ENCODE data around the gene SLC25A19.

Gene SLC25A19

DNA sequence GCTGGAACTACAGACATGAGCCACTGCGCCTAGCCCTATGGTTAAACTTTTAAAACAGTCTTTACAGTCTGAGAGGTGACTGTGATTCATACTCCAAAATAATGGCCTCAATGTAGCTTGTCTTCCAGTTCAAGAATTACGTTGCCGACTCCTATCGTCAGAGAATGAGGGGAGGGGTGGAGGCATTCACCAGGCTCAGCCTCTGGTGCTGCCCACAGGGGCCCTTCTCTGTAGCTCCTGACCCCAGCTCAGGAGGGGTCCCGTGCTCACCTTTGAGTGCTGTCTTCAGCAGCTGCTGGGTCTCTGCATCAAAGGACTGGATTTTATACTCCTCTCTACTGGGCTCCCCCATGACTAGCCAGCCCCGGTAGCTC, 19.4 kb downstream of the SLC25A19 start:
- no peak for DNase-seq

DNA sequence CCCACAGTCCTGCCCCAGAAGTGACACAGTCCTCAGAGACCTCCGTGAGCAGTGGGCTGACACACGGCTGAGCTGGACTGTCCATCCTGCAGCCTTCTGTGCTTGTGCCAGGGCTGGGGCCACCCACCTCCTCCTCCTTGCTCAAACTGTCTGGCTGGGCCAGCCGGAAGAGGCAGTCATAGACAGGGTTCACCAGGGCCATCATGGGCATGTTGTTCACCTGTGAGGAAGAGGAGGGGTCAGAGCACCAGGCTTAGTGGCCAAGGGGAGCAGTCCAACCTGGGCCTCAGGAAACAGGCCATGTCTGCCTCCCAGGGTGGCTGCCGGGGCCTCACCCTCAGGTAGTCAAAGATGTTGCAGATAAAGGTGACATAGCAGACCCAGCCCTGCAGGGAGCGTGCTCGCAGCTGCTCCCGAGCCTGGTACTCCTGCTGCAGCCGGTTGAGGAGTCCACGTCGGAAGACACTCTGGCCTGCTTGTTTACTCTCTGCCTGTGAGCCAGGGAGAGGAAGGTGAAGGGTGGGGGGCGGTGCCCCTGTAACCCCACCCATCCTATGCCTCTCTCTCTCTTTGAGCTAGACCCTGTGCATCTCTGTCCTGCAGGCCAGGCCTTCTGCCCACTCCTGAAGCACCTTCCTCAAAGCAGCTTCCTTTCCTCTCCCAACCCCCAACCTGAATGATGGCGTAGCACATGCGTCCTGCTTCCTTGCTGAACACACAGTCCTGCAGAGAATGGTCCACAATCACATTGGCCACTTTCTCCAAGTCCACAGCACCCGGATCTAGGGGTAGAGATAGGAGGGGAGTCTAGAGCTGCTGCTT, 21.6 kb downstream of the SLC25A19 start:
- no peak overlapping the region for H3K27ac ChIP-seq
- no peak for DNase-seq
- TF ChIP-seq, protein P1, sequence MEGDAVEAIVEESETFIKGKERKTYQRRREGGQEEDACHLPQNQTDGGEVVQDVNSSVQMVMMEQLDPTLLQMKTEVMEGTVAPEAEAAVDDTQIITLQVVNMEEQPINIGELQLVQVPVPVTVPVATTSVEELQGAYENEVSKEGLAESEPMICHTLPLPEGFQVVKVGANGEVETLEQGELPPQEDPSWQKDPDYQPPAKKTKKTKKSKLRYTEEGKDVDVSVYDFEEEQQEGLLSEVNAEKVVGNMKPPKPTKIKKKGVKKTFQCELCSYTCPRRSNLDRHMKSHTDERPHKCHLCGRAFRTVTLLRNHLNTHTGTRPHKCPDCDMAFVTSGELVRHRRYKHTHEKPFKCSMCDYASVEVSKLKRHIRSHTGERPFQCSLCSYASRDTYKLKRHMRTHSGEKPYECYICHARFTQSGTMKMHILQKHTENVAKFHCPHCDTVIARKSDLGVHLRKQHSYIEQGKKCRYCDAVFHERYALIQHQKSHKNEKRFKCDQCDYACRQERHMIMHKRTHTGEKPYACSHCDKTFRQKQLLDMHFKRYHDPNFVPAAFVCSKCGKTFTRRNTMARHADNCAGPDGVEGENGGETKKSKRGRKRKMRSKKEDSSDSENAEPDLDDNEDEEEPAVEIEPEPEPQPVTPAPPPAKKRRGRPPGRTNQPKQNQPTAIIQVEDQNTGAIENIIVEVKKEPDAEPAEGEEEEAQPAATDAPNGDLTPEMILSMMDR (IDR thresholded peaks at IDR 0.05): no peak
- H3K36me3 ChIP-seq: peaks cover 18 to 47% (median 23%) of the 10 kb centered on the region in 3 donors
- no peaks in the 10 kb centered on the region for H3K27me3 ChIP-seq
- intact Hi-C loops (cut with DNase I; ENCODE audit: low total_unique reads): no loop called here
- no peaks in the 10 kb centered on the region for H3K9me3 ChIP-seq
- H3K4me3 ChIP-seq: no peak overlapping the region
- H3K4me1 ChIP-seq: peaks cover 0 to 36% (median 23%) of the 10 kb centered on the region in 4 donors

More for the DNA sequence above, 19.4 kb downstream of the SLC25A19 start:
- Histone ChIP-seq H3K9me3 (no peaks in the 10 kb centered on the region), H3K27me3 (no peaks in the 10 kb centered on the region), H3K4me1 (peaks cover 0 to 38% (median 21%) of the 10 kb centered on the region in 4 donors), H3K4me3 (peak overlapping the region; percentile 97 to 98), H3K36me3 (peaks cover 18 to 28% (median 18%) of the 10 kb centered on the region in 3 donors), H3K27ac (peak overlapping the region; percentile 99 to 100)
- TF ChIP-seq, protein P1 (IDR thresholded peaks at IDR 0.05): no peak
- intact Hi-C loops (cut with DNase I; ENCODE audit: low total_unique reads): no loop called here

DNA sequence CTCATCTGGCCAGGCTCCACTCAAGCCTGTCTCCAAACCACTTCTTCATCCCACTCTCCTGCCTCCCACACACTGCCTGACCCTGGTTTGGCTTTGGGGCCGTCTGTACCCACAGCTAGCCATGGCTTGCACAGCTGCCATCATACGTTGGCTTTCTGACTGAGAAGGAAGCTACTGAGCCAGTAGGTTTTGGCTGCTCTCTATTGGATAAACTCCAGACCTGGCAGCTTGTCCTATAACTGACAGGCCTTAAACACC, 22.2 kb downstream of the SLC25A19 start:
- peaks cover 0 to 36% (median 20%) of the 10 kb centered on the region in 4 donors for H3K4me1 ChIP-seq
- TF ChIP-seq, protein P1 (IDR thresholded peaks at IDR 0.05): no peak
- H3K36me3 ChIP-seq: peaks cover 18 to 47% (median 23%) of the 10 kb centered on the region in 3 donors
- no peak overlapping the region for H3K27ac ChIP-seq
- no peak for DNase-seq
- intact Hi-C loops (cut with DNase I; ENCODE audit: low total_unique reads): no loop called here
- H3K9me3 ChIP-seq: no peaks in the 10 kb centered on the region
- H3K27me3 ChIP-seq: no peaks in the 10 kb centered on the region
- no peak overlapping the region for H3K4me3 ChIP-seq

DNA sequence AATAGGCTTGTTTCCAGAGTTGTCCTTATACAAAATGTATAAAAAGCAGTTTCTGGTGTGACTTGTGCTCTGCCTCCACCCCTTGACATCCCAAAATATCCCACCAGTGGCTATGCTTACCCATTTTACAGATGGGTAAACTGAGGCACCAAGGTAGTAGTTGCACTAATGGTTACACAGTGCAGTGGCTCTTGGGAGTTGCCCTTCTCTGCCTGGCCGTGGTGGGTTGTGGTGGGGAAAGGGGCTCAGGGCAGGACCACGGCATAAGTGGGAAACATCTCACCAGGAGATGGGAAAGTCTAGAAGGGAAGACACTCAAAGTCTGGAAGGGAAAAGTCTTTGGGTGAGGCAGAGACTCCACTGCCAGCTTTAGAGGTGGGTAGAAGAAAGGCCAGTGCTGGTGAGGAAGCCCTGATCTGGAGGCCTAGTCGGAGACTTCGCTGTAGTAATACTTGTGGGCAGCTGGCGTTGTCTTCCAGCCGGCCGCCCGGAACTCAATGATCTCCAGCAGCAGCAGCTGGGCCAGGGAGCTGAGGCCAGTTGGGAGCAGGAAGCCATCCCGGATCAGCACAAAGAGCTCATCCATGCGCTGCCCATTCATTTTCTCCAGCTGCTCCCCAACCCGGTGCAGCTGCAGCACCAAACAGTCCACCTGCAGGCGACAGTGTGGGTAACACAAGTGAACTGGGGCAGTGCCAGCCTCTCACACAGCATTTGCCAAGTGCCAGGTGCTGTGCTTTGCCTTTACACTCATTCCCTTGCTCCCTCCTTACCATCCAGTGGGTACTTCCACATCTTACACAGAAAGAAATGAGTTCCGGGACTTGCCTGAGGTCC, 22.7 kb downstream of the SLC25A19 start:
- Histone ChIP-seq H3K9me3 (no peaks in the 10 kb centered on the region), H3K4me3 (no peak overlapping the region), H3K4me1 (peaks cover 1 to 32% (median 16%) of the 10 kb centered on the region in 4 donors), H3K36me3 (peaks cover 18 to 47% (median 23%) of the 10 kb centered on the region in 3 donors), H3K27me3 (no peaks in the 10 kb centered on the region), H3K27ac (no peak overlapping the region)
- intact Hi-C loops (cut with DNase I; ENCODE audit: low total_unique reads): no loop called here
- TF ChIP-seq, protein P1 (IDR thresholded peaks at IDR 0.05): no peak
- DNase-seq: no peak

DNA sequence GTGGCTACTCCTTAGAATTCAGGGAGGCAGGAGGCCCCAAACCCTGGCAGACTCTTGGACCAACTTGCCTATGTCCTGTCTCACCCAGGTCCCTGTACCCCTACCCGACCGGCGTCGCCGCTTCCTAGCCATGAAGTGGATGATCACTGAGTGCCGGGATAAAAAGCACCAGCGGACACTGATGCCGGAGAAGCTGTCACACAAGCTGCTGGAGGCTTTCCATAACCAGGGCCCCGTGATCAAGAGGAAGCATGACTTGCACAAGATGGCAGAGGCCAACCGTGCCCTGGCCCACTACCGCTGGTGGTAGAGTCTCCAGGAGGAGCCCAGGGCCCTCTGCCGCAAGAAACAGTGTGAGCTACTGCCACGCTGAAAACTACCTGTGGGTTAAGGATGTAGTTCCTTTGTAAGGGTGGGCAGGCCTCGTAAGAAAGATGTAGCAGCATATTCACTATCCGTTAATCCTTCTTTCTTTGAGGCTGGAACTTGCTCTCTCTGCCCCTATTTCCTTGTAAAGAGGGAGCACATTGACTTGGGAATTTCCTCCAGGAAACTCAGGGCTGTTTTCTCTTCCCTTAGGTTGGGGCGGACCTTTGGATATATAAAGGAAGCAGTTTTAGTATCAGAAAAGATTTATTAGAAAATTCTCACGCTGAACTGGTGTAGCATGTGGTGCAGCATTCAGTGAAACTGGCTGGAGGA, 23.5 kb downstream of the SLC25A19 start:
- H3K9me3 ChIP-seq: no peaks in the 10 kb centered on the region
- H3K4me1 ChIP-seq: peaks cover 6 to 35% (median 17%) of the 10 kb centered on the region in 4 donors
- peaks cover 18 to 47% (median 23%) of the 10 kb centered on the region in 3 donors for H3K36me3 ChIP-seq
- no peak overlapping the region for H3K27ac ChIP-seq
- no peaks in the 10 kb centered on the region for H3K27me3 ChIP-seq
- H3K4me3 ChIP-seq: no peak overlapping the region
- intact Hi-C loops (cut with DNase I; ENCODE audit: low total_unique reads): no loop called here
- TF ChIP-seq, protein P1 (IDR thresholded peaks at IDR 0.05): no peak
- no peak for DNase-seq
